Measurements from ENCODE around the gene PLCL2. TPM values are rescaled to one million over a fixed set of nuclear protein-coding genes. Genes with fewer than 3 reads are reported as not detected.
"Not testable (repeated sequence)": the region's sequence is repeated elsewhere in the genome, so short reads cannot be mapped to it uniquely, and the experiment has no call there.

The PLCL2 gene
- total RNA-seq, 1 donor from 2014 or later: 2.5 TPM

GRCh38 chr3:17092583-17092933 is 207.8 kb downstream of the PLCL2 start:
- DNase-seq (ENCODE audit: low read depth): no peak
- no peaks in the 10 kb centered on the region for H3K36me3 ChIP-seq (ENCODE audit: control insufficient read depth, insufficient read depth, low read length)
- no peak overlapping the region for H3K4me3 ChIP-seq (ENCODE audit: low read depth, low read length)
- TF ChIP-seq CTCF (IDR thresholded peaks at IDR 0.05; ENCODE audit: insufficient read depth, low read length, poor library complexity, severe bottlenecking): no peak
- H3K27me3 ChIP-seq (ENCODE audit: control insufficient read depth, insufficient read depth, low read length): no peaks in the 10 kb centered on the region

GRCh38 chr3:17094551-17094950 is 209.8 kb downstream of the PLCL2 start:
- Histone ChIP-seq H3K4me3 (ENCODE audit: low read depth, low read length) (no peak overlapping the region), H3K36me3 (ENCODE audit: control insufficient read depth, insufficient read depth, low read length) (no peaks in the 10 kb centered on the region), H3K27me3 (ENCODE audit: control insufficient read depth, insufficient read depth, low read length) (no peaks in the 10 kb centered on the region)
- no peak for TF ChIP-seq CTCF (IDR thresholded peaks at IDR 0.05; ENCODE audit: insufficient read depth, low read length, poor library complexity, severe bottlenecking)
- DNase-seq (ENCODE audit: low read depth): no peak

- no peaks in the 10 kb centered on the region for H3K36me3 ChIP-seq (ENCODE audit: control insufficient read depth, insufficient read depth, low read length)
Observed at GRCh38 chr3:17103579-17103978, 218.8 kb downstream of the PLCL2 start.

GRCh38 chr3:17106801-17107200 is 222.0 kb downstream of the PLCL2 start:
- not testable (repeated sequence) for H3K36me3 ChIP-seq (ENCODE audit: control insufficient read depth, insufficient read depth, low read length); H3K4me3 ChIP-seq (ENCODE audit: low read depth, low read length); H3K27me3 ChIP-seq (ENCODE audit: control insufficient read depth, insufficient read depth, low read length); DNase-seq (ENCODE audit: low read depth)

More at GRCh38 chr3:17103579-17103978, 218.8 kb downstream of the PLCL2 start:
- Histone ChIP-seq H3K27me3 (ENCODE audit: control insufficient read depth, insufficient read depth, low read length) (no peaks in the 10 kb centered on the region), H3K4me3 (ENCODE audit: low read depth, low read length) (no peak overlapping the region)
- DNase-seq (ENCODE audit: low read depth): no peak
- no peak for TF ChIP-seq CTCF (IDR thresholded peaks at IDR 0.05; ENCODE audit: insufficient read depth, low read length, poor library complexity, severe bottlenecking)

GRCh38 chr3:17110660-17111396 is 226.1 kb downstream of the PLCL2 start:
- TF ChIP-seq CTCF (IDR thresholded peaks at IDR 0.05; ENCODE audit: insufficient read depth, low read length, poor library complexity, severe bottlenecking): no peak
- no peak for DNase-seq (ENCODE audit: low read depth)
- no peaks in the 10 kb centered on the region for H3K36me3 ChIP-seq (ENCODE audit: control insufficient read depth, insufficient read depth, low read length)
- no peaks in the 10 kb centered on the region for H3K27me3 ChIP-seq (ENCODE audit: control insufficient read depth, insufficient read depth, low read length)
- H3K4me3 ChIP-seq (ENCODE audit: low read depth, low read length): no peak overlapping the region

- DNase-seq (ENCODE audit: low read depth): no peak
- TF ChIP-seq CTCF (IDR thresholded peaks at IDR 0.05; ENCODE audit: insufficient read depth, low read length, poor library complexity, severe bottlenecking): no peak
- H3K36me3 ChIP-seq (ENCODE audit: control insufficient read depth, insufficient read depth, low read length): no peaks in the 10 kb centered on the region
Observed at GRCh38 chr3:17111586-17111985, 226.8 kb downstream of the PLCL2 start.

More at GRCh38 chr3:17111586-17111985, 226.8 kb downstream of the PLCL2 start:
- Histone ChIP-seq H3K4me3 (ENCODE audit: low read depth, low read length) (no peak overlapping the region), H3K27me3 (ENCODE audit: control insufficient read depth, insufficient read depth, low read length) (no peaks in the 10 kb centered on the region)
